ENCODE measurements around the gene LRMDA. TPM values are rescaled to one million over a fixed set of nuclear protein-coding genes. Genes with fewer than 3 reads are reported as not detected.

Gene LRMDA
- total and polyA plus RNA-seq, 2 of the 13 experiments (the other 11 are each of a cell fraction or from before 2014, with no cell fraction given) = 13.4 to 22.0 TPM

DNA sequence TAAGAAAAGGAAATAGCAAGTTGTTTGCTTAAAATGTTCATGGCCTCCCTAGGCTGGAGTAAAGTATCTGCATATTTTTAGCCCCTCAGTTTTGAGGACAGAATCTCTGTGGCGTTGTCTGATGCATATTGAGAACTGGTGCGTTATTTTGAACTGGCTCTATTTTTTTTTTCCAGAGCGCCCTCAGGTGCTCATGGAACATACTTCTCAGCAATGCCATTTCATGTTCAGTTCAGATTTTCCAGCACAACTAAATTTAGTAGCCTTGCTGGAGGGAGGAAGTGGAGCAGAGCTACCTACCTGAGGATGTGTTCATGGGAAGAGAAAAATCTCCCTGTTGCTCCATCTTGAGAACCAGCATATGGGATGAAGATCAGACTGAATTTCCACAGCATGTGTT is 870.5 kb downstream of the LRMDA start (continued):
- TF ChIP-seq, protein P1, sequence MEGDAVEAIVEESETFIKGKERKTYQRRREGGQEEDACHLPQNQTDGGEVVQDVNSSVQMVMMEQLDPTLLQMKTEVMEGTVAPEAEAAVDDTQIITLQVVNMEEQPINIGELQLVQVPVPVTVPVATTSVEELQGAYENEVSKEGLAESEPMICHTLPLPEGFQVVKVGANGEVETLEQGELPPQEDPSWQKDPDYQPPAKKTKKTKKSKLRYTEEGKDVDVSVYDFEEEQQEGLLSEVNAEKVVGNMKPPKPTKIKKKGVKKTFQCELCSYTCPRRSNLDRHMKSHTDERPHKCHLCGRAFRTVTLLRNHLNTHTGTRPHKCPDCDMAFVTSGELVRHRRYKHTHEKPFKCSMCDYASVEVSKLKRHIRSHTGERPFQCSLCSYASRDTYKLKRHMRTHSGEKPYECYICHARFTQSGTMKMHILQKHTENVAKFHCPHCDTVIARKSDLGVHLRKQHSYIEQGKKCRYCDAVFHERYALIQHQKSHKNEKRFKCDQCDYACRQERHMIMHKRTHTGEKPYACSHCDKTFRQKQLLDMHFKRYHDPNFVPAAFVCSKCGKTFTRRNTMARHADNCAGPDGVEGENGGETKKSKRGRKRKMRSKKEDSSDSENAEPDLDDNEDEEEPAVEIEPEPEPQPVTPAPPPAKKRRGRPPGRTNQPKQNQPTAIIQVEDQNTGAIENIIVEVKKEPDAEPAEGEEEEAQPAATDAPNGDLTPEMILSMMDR (CRISPR knock-in tag; IDR thresholded peaks at IDR 0.05) = peak; percentile 47
- no peak for TF ChIP-seq MTF1 (CRISPR knock-in tag; IDR thresholded peaks at IDR 0.05)
- TF ChIP-seq, protein P2, sequence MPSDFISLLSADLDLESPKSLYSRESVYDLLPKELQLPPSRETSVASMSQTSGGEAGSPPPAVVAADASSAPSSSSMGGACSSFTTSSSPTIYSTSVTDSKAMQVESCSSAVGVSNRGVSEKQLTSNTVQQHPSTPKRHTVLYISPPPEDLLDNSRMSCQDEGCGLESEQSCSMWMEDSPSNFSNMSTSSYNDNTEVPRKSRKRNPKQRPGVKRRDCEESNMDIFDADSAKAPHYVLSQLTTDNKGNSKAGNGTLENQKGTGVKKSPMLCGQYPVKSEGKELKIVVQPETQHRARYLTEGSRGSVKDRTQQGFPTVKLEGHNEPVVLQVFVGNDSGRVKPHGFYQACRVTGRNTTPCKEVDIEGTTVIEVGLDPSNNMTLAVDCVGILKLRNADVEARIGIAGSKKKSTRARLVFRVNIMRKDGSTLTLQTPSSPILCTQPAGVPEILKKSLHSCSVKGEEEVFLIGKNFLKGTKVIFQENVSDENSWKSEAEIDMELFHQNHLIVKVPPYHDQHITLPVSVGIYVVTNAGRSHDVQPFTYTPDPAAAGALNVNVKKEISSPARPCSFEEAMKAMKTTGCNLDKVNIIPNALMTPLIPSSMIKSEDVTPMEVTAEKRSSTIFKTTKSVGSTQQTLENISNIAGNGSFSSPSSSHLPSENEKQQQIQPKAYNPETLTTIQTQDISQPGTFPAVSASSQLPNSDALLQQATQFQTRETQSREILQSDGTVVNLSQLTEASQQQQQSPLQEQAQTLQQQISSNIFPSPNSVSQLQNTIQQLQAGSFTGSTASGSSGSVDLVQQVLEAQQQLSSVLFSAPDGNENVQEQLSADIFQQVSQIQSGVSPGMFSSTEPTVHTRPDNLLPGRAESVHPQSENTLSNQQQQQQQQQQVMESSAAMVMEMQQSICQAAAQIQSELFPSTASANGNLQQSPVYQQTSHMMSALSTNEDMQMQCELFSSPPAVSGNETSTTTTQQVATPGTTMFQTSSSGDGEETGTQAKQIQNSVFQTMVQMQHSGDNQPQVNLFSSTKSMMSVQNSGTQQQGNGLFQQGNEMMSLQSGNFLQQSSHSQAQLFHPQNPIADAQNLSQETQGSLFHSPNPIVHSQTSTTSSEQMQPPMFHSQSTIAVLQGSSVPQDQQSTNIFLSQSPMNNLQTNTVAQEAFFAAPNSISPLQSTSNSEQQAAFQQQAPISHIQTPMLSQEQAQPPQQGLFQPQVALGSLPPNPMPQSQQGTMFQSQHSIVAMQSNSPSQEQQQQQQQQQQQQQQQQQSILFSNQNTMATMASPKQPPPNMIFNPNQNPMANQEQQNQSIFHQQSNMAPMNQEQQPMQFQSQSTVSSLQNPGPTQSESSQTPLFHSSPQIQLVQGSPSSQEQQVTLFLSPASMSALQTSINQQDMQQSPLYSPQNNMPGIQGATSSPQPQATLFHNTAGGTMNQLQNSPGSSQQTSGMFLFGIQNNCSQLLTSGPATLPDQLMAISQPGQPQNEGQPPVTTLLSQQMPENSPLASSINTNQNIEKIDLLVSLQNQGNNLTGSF (CRISPR knock-in tag; IDR thresholded peaks at IDR 0.05) = no peak

DNA sequence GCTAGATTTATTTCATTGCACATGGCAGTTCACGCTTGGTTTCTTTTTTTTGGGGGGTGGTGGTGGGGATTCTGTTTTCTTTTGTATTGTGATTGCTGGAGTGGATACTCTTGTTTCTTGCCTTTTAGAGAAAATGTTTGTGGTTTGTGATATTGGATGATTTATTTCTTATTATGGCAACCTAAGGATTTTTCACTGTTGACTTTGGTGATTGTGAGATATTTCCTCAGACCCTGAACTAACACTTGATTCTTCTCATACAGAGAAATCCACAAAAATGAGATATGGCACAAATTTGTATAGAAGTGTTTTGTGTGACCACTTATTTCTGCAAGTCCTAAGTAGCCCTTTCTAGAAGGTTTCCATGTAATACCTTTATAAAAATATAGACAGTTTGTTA is 871.1 kb downstream of the LRMDA start:
- no TSS peak for BruUV-seq (replicated peaks)

More for the DNA sequence above, 871.1 kb downstream of the LRMDA start:
- H3K4me1 ChIP-seq (ENCODE audit: insufficient read depth, low read length) = peaks cover 59% of the 10 kb centered on the region
- TF ChIP-seq CEBPB (IDR thresholded peaks at IDR 0.05; ENCODE audit: borderline replicate concordance, low read depth, low read length) (no peak), CHCHD3 (CRISPR knock-in tag; IDR thresholded peaks at IDR 0.05) (no peak)
- CTCF ChIA-PET (ENCODE audit: low intra/inter-chr PET ratio, low total read pairs) = no interaction called here
- H3K4me3 ChIP-seq (replicated peaks in 1 of 3; ENCODE audit: insufficient read depth in 1 of 3, low read depth in 2 of 3, low read length in 3 of 3) = no peak overlapping the region
- no peaks in the 10 kb centered on the region for H3K36me3 ChIP-seq (replicated peaks in 1 of 2; ENCODE audit: control insufficient read depth in 1 of 2, insufficient read depth in 2 of 2, low read length in 2 of 2)
- no peak overlapping the region for H3K9ac ChIP-seq (ENCODE audit: insufficient read depth, low read depth, low read length)
- no peak for DNase-seq (ENCODE audit: low spot score)
- no peaks in the 10 kb centered on the region for H4K20me1 ChIP-seq (ENCODE audit: insufficient read depth, low read length)
- H2AFZ ChIP-seq (ENCODE audit: low read length) = no peak overlapping the region
- H3K79me2 ChIP-seq (ENCODE audit: insufficient read depth, low read length) = no peaks in the 10 kb centered on the region
- FAIRE-seq = no peak
- H3K27me3 ChIP-seq (ENCODE audit: control insufficient read depth in 1 of 2, insufficient read depth in 2 of 2, low read length in 2 of 2) = no peaks in the 10 kb centered on the region
- no peak overlapping the region for H3K4me2 ChIP-seq (ENCODE audit: low read depth, low read length)
- intact Hi-C loops (cut with micrococcal nuclease; ENCODE audit: unreplicated experiment) (loop anchor here (2.0 to 5.0 kb wide), 3 partner anchors 152 to 900 kb away; partner anchors contain the start of gene ZNF503), in situ Hi-C loops (cut with HindIII; ENCODE audit: extremely low pct_ligation_motif_present, low pct_unique_long_range_greater_than_20kb) (loop anchor here (5.0 to 25.0 kb wide), 4 partner anchors 200 to 1015 kb away; no protein-coding TSS in a partner anchor)
- H3K9me3 ChIP-seq (ENCODE audit: low read length) = no peaks in the 10 kb centered on the region
- 94% methylated on average over 1 of the region's 1 CpG for whole genome bisulfite sequencing (ENCODE audit: low lambda C conversion rate)
- POLR2A ChIA-PET = interaction anchor here (1.6 to 1.9 kb wide), 4 partner anchors 152 to 901 kb away, joined by 5 to 13 read pairs (median 7); partner anchors contain the start of gene ZNF503
- H3K27ac ChIP-seq (ENCODE audit: extremely low read length, insufficient read depth, low read length) = no peak overlapping the region
- ATAC-seq = no peak

All from HepG2 (cell line).